SK-N-MC (cell line): ENCODE data around the gene MTAP.

Experiments used
- EZH2 ChIP-seq: fragments of 200-600 bp; sonication (generic); IDR thresholded peaks from one replicate; pipeline ENCODE4 v1.6.1; 2017; ENCODE audit warnings: antibody characterized with exemption
- FOXP2 ChIP-seq: optimal IDR thresholded peaks from 2 replicates; pipeline ENCODE3; 2011; ENCODE audit warnings: mild to moderate bottlenecking, moderate library complexity; ENCODE audit not compliant: insufficient read depth; ENCODE audit errors: extremely low read length, control extremely low read depth
- POLR2AphosphoS5 ChIP-seq: IDR thresholded peaks from 2 replicates; pipeline ENCODE4 v1.6.1; 2012; ENCODE audit warnings: mild to moderate bottlenecking, low read depth, low read length, borderline replicate concordance

DNA sequence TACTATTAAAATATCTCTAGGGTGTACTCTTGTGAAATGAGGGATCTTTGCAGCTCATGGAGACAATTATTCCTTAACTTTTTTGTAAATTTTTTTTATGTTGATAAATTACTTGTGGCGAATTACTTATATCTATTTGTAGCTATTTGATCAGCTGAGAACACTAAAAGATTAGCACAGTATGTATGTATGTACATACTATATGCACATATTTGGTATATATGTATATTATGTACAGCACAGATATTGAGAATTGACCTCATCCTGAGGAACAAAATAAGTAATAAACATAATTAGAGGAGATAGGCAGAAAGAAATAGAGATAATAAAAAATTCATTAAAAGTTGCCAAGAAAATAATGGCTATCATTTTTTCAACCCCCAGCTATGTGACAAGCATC lies 180.0 kb downstream of the MTAP start:
- TF ChIP-seq EZH2 (no peak), POLR2AphosphoS5 (no peak), FOXP2 (no peak)
